Mucosa of descending colon (tissue), 3 donors: ENCODE data around the gene CSTB. TPM values are rescaled to one million over a fixed set of nuclear protein-coding genes. Genes with fewer than 3 reads are reported as not detected.

Source experiments
- ATAC-seq: fragments of 200-7000 bp; cut with Tn5 transposase; one replicate; pipeline ENCODE4 v1.9.1; 2020; ENCODE audit warnings: mild to moderate bottlenecking, moderate library complexity
- DNase-seq, 3 donors: peaks; one replicate each; pipeline ENCODE4 v3.0.0-alpha.2; 2020
- H3K36me3 ChIP-seq: fragments of 200-600 bp; one replicate; pipeline ENCODE4 v1.8.0; 2021; ENCODE audit warnings: low read depth, mild to moderate bottlenecking
- H3K4me1 ChIP-seq: fragments of 200-600 bp; one replicate; pipeline ENCODE4 v1.8.0; 2021; ENCODE audit warnings: low read depth, mild to moderate bottlenecking
- H3K4me3 ChIP-seq: fragments of 200-600 bp; one replicate; pipeline ENCODE4 v1.8.0; 2021; ENCODE audit warnings: mild to moderate bottlenecking
- H3K9me3 ChIP-seq: fragments of 200-600 bp; one replicate; pipeline ENCODE4 v1.8.0; 2021; ENCODE audit warnings: mild to moderate bottlenecking
- CTCF ChIP-seq: fragments of 200-600 bp; IDR thresholded peaks from one replicate; pipeline ENCODE4 v1.8.0; 2022; ENCODE audit warnings: antibody characterized with exemption, mild to moderate bottlenecking
- intact Hi-C, 2 donors: fragments of 100-400 bp; cut with DNase I in 1 of 2; cut with micrococcal nuclease in 1 of 2; formaldehyde crosslinking; loops; one replicate each; pipeline versions ENCODE4 v1.11.0 to v1.11.1; 2022; cut with DNase I, micrococcal nuclease
- total RNA-seq, 3 donors: library from RNA; stranded (reverse); fragmentation: NEBNext Ultra II Directional in 2 of 3; extraction: Animal tissue kit (Norgen Biotek cat#: 25700) in 2 of 3; gene quantifications; one replicate each; pipeline versions ENCODE4 v1.2.1 to v1.2.4, GENCODE V29; 2021 to 2023
- donor health status: DM: no; HTN: no; CAD: no; lungs with moderate emphysema.
- donor health status: DM: no; HTN: no; CAD: no.
- donor health status: DM: no; HTN: yes; CAD: no.

CSTB gene
- total RNA-seq, 3 donors from 2014 or later: 36.2 to 64.5 (median 56.8) TPM

- ATAC-seq (no peak), DNase-seq (no peak)
- intact Hi-C loops: no loop called here
- TF ChIP-seq CTCF: no peak
- Histone ChIP-seq H3K36me3 (no peaks in the 10 kb centered on the region), H3K4me1 (peaks cover 2% of the 10 kb centered on the region), H3K4me3 (no peak overlapping the region), H3K9me3 (peaks cover 6% of the 10 kb centered on the region)
Measured at GRCh38 chr21:43819511-43820405, 43.6 kb upstream of the CSTB start.

- intact Hi-C loops: no loop called here
- ATAC-seq: no peak
Measured at GRCh38 chr21:43818685-43819084, 42.6 kb upstream of the CSTB start.

GRCh38 chr21:43817157-43818086 lies 41.3 kb upstream of the CSTB start:
- peaks cover 5% of the 10 kb centered on the region for H3K4me1 ChIP-seq
- ATAC-seq: no peak
- no peak for TF ChIP-seq CTCF
- intact Hi-C loops: no loop called here
- H3K4me3 ChIP-seq: no peak overlapping the region
- peak in 1 of 3 donors; percentile 37 for DNase-seq
- no peaks in the 10 kb centered on the region for H3K36me3 ChIP-seq
- peaks cover 6% of the 10 kb centered on the region for H3K9me3 ChIP-seq

More at GRCh38 chr21:43818685-43819084, 42.6 kb upstream of the CSTB start:
- no peaks in the 10 kb centered on the region for H3K36me3 ChIP-seq
- TF ChIP-seq CTCF: no peak
- H3K4me3 ChIP-seq: no peak overlapping the region
- peaks cover 6% of the 10 kb centered on the region for H3K9me3 ChIP-seq
- H3K4me1 ChIP-seq: peaks cover 2% of the 10 kb centered on the region
- DNase-seq: no peak

GRCh38 chr21:43816611-43817071 lies 40.5 kb upstream of the CSTB start:
- peaks cover 11% of the 10 kb centered on the region for H3K4me1 ChIP-seq
- no peaks in the 10 kb centered on the region for H3K36me3 ChIP-seq
- TF ChIP-seq CTCF: no peak
- no peak overlapping the region for H3K4me3 ChIP-seq
- peaks cover 6% of the 10 kb centered on the region for H3K9me3 ChIP-seq
- no peak for ATAC-seq
- intact Hi-C loops: no loop called here
- no peak for DNase-seq

- peaks cover 6% of the 10 kb centered on the region for H3K9me3 ChIP-seq
Measured at GRCh38 chr21:43815991-43816390, 39.9 kb upstream of the CSTB start.

More at GRCh38 chr21:43815991-43816390, 39.9 kb upstream of the CSTB start:
- no peak for TF ChIP-seq CTCF
- DNase-seq (peak in 1 of 3 donors; percentile 55), ATAC-seq (no peak)
- intact Hi-C loops: no loop called here
- Histone ChIP-seq H3K36me3 (no peaks in the 10 kb centered on the region), H3K4me3 (no peak overlapping the region), H3K4me1 (peaks cover 17% of the 10 kb centered on the region)
